Mononuclear cell (primary cell): ENCODE measurements around the gene NME1. TPM values are rescaled to one million over a fixed set of nuclear protein-coding genes. Genes with fewer than 3 reads are reported as not detected.
A peak's percentile ranks its signal among the peaks of the same experiment; 100 is the strongest.

Experiments
- H3K27me3 ChIP-seq: 2 replicates; pipeline ENCODE4 v1.6.0; 2011; ENCODE audit warnings: low read length, control low read depth; ENCODE audit not compliant: insufficient read depth
- H3K4me1 ChIP-seq: 2 replicates; pipeline ENCODE4 v1.5.1; 2011; ENCODE audit warnings: mild to moderate bottlenecking, low read length, control low read depth; ENCODE audit not compliant: insufficient read depth
- H3K4me3 ChIP-seq: 2 replicates; pipeline ENCODE4 v1.5.1; 2011; ENCODE audit warnings: mild to moderate bottlenecking, low read length, moderate library complexity
- H3K9me3 ChIP-seq: 2 replicates; pipeline ENCODE4 v1.5.1; 2011; ENCODE audit warnings: low read depth, mild to moderate bottlenecking, control low read depth, low read length
- total RNA-seq: library from RNA; depleted of rRNA; stranded (reverse); fragments of >200 nt; gene quantifications from one replicate; pipeline ENCODE4 v1.2.3, GENCODE V29; 2012

NME1 gene
- total RNA-seq, 1 donor: 6.7 TPM

GRCh38 chr17:51128076-51128475 lies 25.3 kb upstream of the NME1 start:
- Histone ChIP-seq H3K27me3 (no peaks in the 10 kb centered on the region), H3K4me3 (no peak overlapping the region), H3K9me3 (no peaks in the 10 kb centered on the region), H3K4me1 (no peaks in the 10 kb centered on the region)

- no peaks in the 10 kb centered on the region for H3K4me1 ChIP-seq
- H3K9me3 ChIP-seq: no peaks in the 10 kb centered on the region
- H3K4me3 ChIP-seq: no peak overlapping the region
- H3K27me3 ChIP-seq: no peaks in the 10 kb centered on the region
These were observed 20.4 kb upstream of the NME1 start for GRCh38 chr17:51132964-51133319.

- Histone ChIP-seq H3K4me1 (no peaks in the 10 kb centered on the region), H3K9me3 (no peaks in the 10 kb centered on the region), H3K27me3 (no peaks in the 10 kb centered on the region), H3K4me3 (no peak overlapping the region)
These were observed 20.0 kb upstream of the NME1 start for GRCh38 chr17:51133365-51133764.

GRCh38 chr17:51135956-51136355 lies 17.4 kb upstream of the NME1 start:
- no peaks in the 10 kb centered on the region for H3K4me1 ChIP-seq
- H3K4me3 ChIP-seq: no peak overlapping the region
- H3K9me3 ChIP-seq: no peaks in the 10 kb centered on the region
- H3K27me3 ChIP-seq: no peaks in the 10 kb centered on the region

- H3K4me3 ChIP-seq: no peak overlapping the region
- H3K9me3 ChIP-seq: no peaks in the 10 kb centered on the region
- H3K27me3 ChIP-seq: no peaks in the 10 kb centered on the region
- H3K4me1 ChIP-seq: no peaks in the 10 kb centered on the region
These were observed 10.8 kb upstream of the NME1 start for GRCh38 chr17:51142597-51142996.

GRCh38 chr17:51144266-51145022 lies 8.9 kb upstream of the NME1 start:
- Histone ChIP-seq H3K9me3 (no peaks in the 10 kb centered on the region), H3K27me3 (no peaks in the 10 kb centered on the region), H3K4me3 (no peak overlapping the region), H3K4me1 (no peaks in the 10 kb centered on the region)

GRCh38 chr17:51147650-51148049 lies 5.7 kb upstream of the NME1 start:
- Histone ChIP-seq H3K4me1 (peaks cover 5% of the 10 kb centered on the region), H3K27me3 (no peaks in the 10 kb centered on the region), H3K9me3 (no peaks in the 10 kb centered on the region), H3K4me3 (no peak overlapping the region)

GRCh38 chr17:51149163-51149562 lies 4.2 kb upstream of the NME1 start:
- H3K4me1 ChIP-seq: peaks cover 13% of the 10 kb centered on the region

GRCh38 chr17:51150932-51151331 lies 2.4 kb upstream of the NME1 start:
- no peaks in the 10 kb centered on the region for H3K27me3 ChIP-seq
- no peak overlapping the region for H3K4me3 ChIP-seq
- H3K9me3 ChIP-seq: no peaks in the 10 kb centered on the region
- H3K4me1 ChIP-seq: peaks cover 23% of the 10 kb centered on the region

More at GRCh38 chr17:51149163-51149562, 4.2 kb upstream of the NME1 start:
- H3K27me3 ChIP-seq: no peaks in the 10 kb centered on the region
- no peaks in the 10 kb centered on the region for H3K9me3 ChIP-seq
- no peak overlapping the region for H3K4me3 ChIP-seq

- Histone ChIP-seq H3K4me3 (no peak overlapping the region), H3K4me1 (peaks cover 23% of the 10 kb centered on the region), H3K27me3 (no peaks in the 10 kb centered on the region), H3K9me3 (no peaks in the 10 kb centered on the region)
These were observed 571 bp upstream of the NME1 start for GRCh38 chr17:51152766-51153209.

GRCh38 chr17:51154176-51154575 lies 817 bp downstream of the NME1 start:
- Histone ChIP-seq H3K27me3 (no peaks in the 10 kb centered on the region), H3K4me3 (peak overlapping the region; percentile 60), H3K4me1 (peaks cover 23% of the 10 kb centered on the region), H3K9me3 (no peaks in the 10 kb centered on the region)

GRCh38 chr17:51155416-51155815 lies 2.1 kb downstream of the NME1 start:
- Histone ChIP-seq H3K4me1 (peaks cover 23% of the 10 kb centered on the region), H3K27me3 (no peaks in the 10 kb centered on the region), H3K4me3 (no peak overlapping the region), H3K9me3 (no peaks in the 10 kb centered on the region)

- peaks cover 6% of the 10 kb centered on the region for H3K4me1 ChIP-seq
- no peaks in the 10 kb centered on the region for H3K27me3 ChIP-seq
- no peaks in the 10 kb centered on the region for H3K9me3 ChIP-seq
- no peak overlapping the region for H3K4me3 ChIP-seq
These were observed 6.2 kb downstream of the NME1 start for GRCh38 chr17:51159604-51160003.

GRCh38 chr17:51161541-51161940 lies 8.2 kb downstream of the NME1 start:
- H3K27me3 ChIP-seq: no peaks in the 10 kb centered on the region
- H3K4me1 ChIP-seq: peaks cover 7% of the 10 kb centered on the region
- no peaks in the 10 kb centered on the region for H3K9me3 ChIP-seq
- H3K4me3 ChIP-seq: no peak overlapping the region

- Histone ChIP-seq H3K4me1 (peaks cover 18% of the 10 kb centered on the region), H3K4me3 (no peak overlapping the region), H3K9me3 (no peaks in the 10 kb centered on the region)
These were observed 11.7 kb downstream of the NME1 start for GRCh38 chr17:51164911-51165679.

More at GRCh38 chr17:51164911-51165679, 11.7 kb downstream of the NME1 start:
- no peaks in the 10 kb centered on the region for H3K27me3 ChIP-seq
